ENCODE measurements around the gene KIAA0513. TPM values are rescaled to one million over a fixed set of nuclear protein-coding genes. Genes with fewer than 3 reads are reported as not detected.

KIAA0513 gene
- total RNA-seq, 1 experiment from 2014 or later = 6.6 TPM

DNA sequence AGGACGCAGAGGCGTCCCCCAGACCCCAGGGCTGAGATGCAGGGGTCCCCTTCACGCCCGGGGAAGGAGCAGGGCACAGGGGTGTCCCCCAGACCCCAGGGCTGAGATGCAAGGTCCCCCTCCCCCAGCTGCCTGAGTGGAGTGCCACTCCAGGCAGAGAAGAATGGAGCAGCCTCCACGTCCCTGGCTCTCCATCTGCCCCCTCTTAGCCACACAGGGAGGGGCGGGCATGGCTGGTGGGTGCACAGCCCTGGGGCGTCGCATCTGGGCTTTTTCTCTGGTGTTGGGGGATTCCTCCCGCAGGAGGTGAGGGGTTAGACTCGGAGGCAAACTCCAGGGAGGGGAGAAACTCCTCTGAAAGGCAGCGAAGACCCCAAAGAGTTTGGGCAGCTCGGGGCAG is 67.2 kb downstream of the KIAA0513 start:
- Histone ChIP-seq H3K9me3 (ENCODE audit: control insufficient read depth in 1 of 2, insufficient read depth in 1 of 2, low read depth in 1 of 2, low read length in 2 of 2) (no peaks in the 10 kb centered on the region), H3K27me3 (ENCODE audit: insufficient read depth, low read length) (peaks cover 9% of the 10 kb centered on the region), H3K27ac (ENCODE audit: low read depth, low read length) (no peak overlapping the region), H3K9ac (ENCODE audit: low read length) (no peak overlapping the region), H3K4me2 (ENCODE audit: low read length) (no peak overlapping the region), H3K36me3 (ENCODE audit: control insufficient read depth in 1 of 2, insufficient read depth in 2 of 2, low read length in 2 of 2) (no peaks in the 10 kb centered on the region), H3K4me1 (ENCODE audit: control insufficient read depth in 1 of 2, insufficient read depth in 2 of 2, low read length in 2 of 2) (no peaks in the 10 kb centered on the region), H2AFZ (ENCODE audit: low read depth, low read length, poor library complexity, severe bottlenecking) (no peak overlapping the region), H3K4me3 (replicated peaks in 1 of 2; ENCODE audit: low read depth in 1 of 2, low read length in 2 of 2) (no peak overlapping the region), H3K79me2 (ENCODE audit: insufficient read depth, low read length) (no peaks in the 10 kb centered on the region), H4K20me1 (ENCODE audit: insufficient read depth) (no peaks in the 10 kb centered on the region), H3K9me2 (ENCODE audit: insufficient read depth) (no peaks in the 10 kb centered on the region)
- CTCF ChIA-PET = interaction anchor here (3.0 kb wide), 1 partner anchor 8 kb away, joined by 23 read pairs; no protein-coding TSS in a partner anchor
- intact Hi-C loops (cut with micrococcal nuclease) = no loop called here
- TF ChIP-seq SRF (IDR thresholded peaks at IDR 0.05; ENCODE audit: low read depth) = no peak
- TF ChIP-seq CBX3 (IDR thresholded peaks at IDR 0.05; ENCODE audit: low read depth) = no peak
- no peak for TF ChIP-seq ZNF274 (IDR thresholded peaks at IDR 0.05; ENCODE audit: low read depth, low read length)
- no peak for TF ChIP-seq EZH2 (IDR thresholded peaks at IDR 0.05)
- no peak for TF ChIP-seq MAX (IDR thresholded peaks at IDR 0.05)
- TF ChIP-seq RAD21 (IDR thresholded peaks at IDR 0.05; ENCODE audit: low read depth) = no peak
- no peak for TF ChIP-seq YY1 (IDR thresholded peaks at IDR 0.05; ENCODE audit: extremely low read depth, insufficient replicate concordance, low read depth, low read length)
- no peak for DNase-seq (ENCODE audit: low read depth, low spot score)
- ATAC-seq = no peak
- RAD21 ChIA-PET (ENCODE audit: low non-redundant PET in 1 of 2, low total read pairs in 2 of 2, uncharacterized antibody in 2 of 2, unreplicated experiment in 2 of 2) = no interaction called here
- POLR2A ChIA-PET = no interaction called here
- BruUV-seq (replicated peaks) = no TSS peak

DNA sequence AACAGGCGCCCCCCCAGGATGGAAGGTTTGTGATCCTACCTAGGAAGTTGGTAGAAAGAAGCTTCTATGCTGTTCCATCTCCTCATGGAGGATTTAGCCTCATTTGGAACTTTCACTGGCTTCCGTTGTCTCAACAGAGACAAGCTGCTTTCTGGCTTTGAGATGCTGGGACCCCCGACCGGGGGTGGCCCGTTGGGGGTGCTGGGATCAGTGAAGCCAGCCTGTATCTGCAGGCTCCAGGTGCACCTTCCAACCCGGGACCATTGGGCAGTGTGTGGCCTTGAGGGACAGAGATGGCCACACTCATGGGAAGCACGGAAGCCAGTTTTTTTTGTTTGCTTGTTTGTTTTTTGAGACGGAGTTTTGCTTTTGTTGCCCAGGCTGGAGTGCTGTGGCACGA is 69.3 kb downstream of the KIAA0513 start:
- Histone ChIP-seq H3K4me3 (replicated peaks in 1 of 2; ENCODE audit: low read depth in 1 of 2, low read length in 2 of 2) (no peak overlapping the region), H3K4me1 (ENCODE audit: control insufficient read depth in 1 of 2, insufficient read depth in 2 of 2, low read length in 2 of 2) (no peaks in the 10 kb centered on the region), H4K20me1 (ENCODE audit: insufficient read depth) (no peaks in the 10 kb centered on the region), H3K9me3 (ENCODE audit: control insufficient read depth in 1 of 2, insufficient read depth in 1 of 2, low read depth in 1 of 2, low read length in 2 of 2) (no peaks in the 10 kb centered on the region), H3K4me2 (ENCODE audit: low read length) (no peak overlapping the region), H3K9me2 (ENCODE audit: insufficient read depth) (no peaks in the 10 kb centered on the region), H2AFZ (ENCODE audit: low read depth, low read length, poor library complexity, severe bottlenecking) (no peak overlapping the region), H3K79me2 (ENCODE audit: insufficient read depth, low read length) (no peaks in the 10 kb centered on the region), H3K27me3 (ENCODE audit: insufficient read depth, low read length) (peaks cover 9% of the 10 kb centered on the region), H3K27ac (ENCODE audit: low read depth, low read length) (no peak overlapping the region), H3K36me3 (ENCODE audit: control insufficient read depth in 1 of 2, insufficient read depth in 2 of 2, low read length in 2 of 2) (no peaks in the 10 kb centered on the region), H3K9ac (ENCODE audit: low read length) (no peak overlapping the region)
- CTCF ChIA-PET = interaction anchor here (3.0 kb wide), 1 partner anchor 11 kb away, joined by 23 read pairs; no protein-coding TSS in a partner anchor
- intact Hi-C loops (cut with micrococcal nuclease) = no loop called here
- RAD21 ChIA-PET (ENCODE audit: low non-redundant PET in 1 of 2, low total read pairs in 2 of 2, uncharacterized antibody in 2 of 2, unreplicated experiment in 2 of 2) = no interaction called here
- no TSS peak for BruUV-seq (replicated peaks)
- DNase-seq (ENCODE audit: low read depth, low spot score) = no peak
- POLR2A ChIA-PET = no interaction called here
- ATAC-seq = no peak
- TF ChIP-seq, protein P1, sequence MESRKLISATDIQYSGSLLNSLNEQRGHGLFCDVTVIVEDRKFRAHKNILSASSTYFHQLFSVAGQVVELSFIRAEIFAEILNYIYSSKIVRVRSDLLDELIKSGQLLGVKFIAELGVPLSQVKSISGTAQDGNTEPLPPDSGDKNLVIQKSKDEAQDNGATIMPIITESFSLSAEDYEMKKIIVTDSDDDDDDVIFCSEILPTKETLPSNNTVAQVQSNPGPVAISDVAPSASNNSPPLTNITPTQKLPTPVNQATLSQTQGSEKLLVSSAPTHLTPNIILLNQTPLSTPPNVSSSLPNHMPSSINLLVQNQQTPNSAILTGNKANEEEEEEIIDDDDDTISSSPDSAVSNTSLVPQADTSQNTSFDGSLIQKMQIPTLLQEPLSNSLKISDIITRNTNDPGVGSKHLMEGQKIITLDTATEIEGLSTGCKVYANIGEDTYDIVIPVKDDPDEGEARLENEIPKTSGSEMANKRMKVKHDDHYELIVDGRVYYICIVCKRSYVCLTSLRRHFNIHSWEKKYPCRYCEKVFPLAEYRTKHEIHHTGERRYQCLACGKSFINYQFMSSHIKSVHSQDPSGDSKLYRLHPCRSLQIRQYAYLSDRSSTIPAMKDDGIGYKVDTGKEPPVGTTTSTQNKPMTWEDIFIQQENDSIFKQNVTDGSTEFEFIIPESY (IDR thresholded peaks at IDR 0.05; ENCODE audit: extremely low read depth, insufficient replicate concordance, low read length) = no peak
- TF ChIP-seq EZH2 (IDR thresholded peaks at IDR 0.05) (no peak), ATF3 (IDR thresholded peaks at IDR 0.05) (no peak), EGR1 (IDR thresholded peaks at IDR 0.05; ENCODE audit: low read depth) (no peak), RAD21 (IDR thresholded peaks at IDR 0.05; ENCODE audit: low read depth) (no peak), ZNF274 (IDR thresholded peaks at IDR 0.05; ENCODE audit: low read depth, low read length) (no peak), YY1 (IDR thresholded peaks at IDR 0.05; ENCODE audit: extremely low read depth, insufficient replicate concordance, low read depth, low read length) (no peak), FOSL1 (IDR thresholded peaks at IDR 0.05; ENCODE audit: low read depth) (no peak), CEBPB (IDR thresholded peaks at IDR 0.05; ENCODE audit: low read depth) (no peak), POLR2A (IDR thresholded peaks at IDR 0.05; ENCODE audit: borderline replicate concordance, extremely low read depth, insufficient read depth, insufficient read length) (no peak), CBX3 (IDR thresholded peaks at IDR 0.05; ENCODE audit: low read depth) (no peak), SP1 (IDR thresholded peaks at IDR 0.05; ENCODE audit: low read depth) (no peak), MAX (IDR thresholded peaks at IDR 0.05) (no peak), REST (IDR thresholded peaks at IDR 0.05; ENCODE audit: low read depth) (no peak)
